Lung (tissue), 12 donors: ENCODE data around the gene FAM219B. TPM values are rescaled to one million over a fixed set of nuclear protein-coding genes. Genes with fewer than 3 reads are reported as not detected.

ENCODE experiments used
- ATAC-seq: fragments of 200-7000 bp; cut with Tn5 transposase; one replicate; pipeline ENCODE4 v1.9.1; 2020; ENCODE audit warnings: moderate number of reproducible peaks; ENCODE audit not compliant: insufficient read depth, low FRiP score
- DNase-seq, 3 donors: peaks; one replicate each; pipeline ENCODE4 v3.0.0-alpha.2; 2013 to 2017
- H3K27ac ChIP-seq, 2 donors: one replicate each; pipeline ENCODE4 v1.5.1; 2013; ENCODE audit warnings: mild to moderate bottlenecking in 2 of 2, moderate library complexity in 2 of 2, control low read depth in 1 of 2, inconsistent platforms in 1 of 2, low read depth in 1 of 2, low read length in 1 of 2
- H3K27me3 ChIP-seq, 3 donors: one replicate each; pipeline ENCODE4 v1.5.1; 2013; ENCODE audit warnings: low read length in 2 of 3; ENCODE audit not compliant: control insufficient read depth in 3 of 3, insufficient read depth in 3 of 3
- H3K36me3 ChIP-seq, 4 donors: one replicate each; pipeline ENCODE4 v1.5.1; 2013; ENCODE audit warnings: low read length in 4 of 4, mild to moderate bottlenecking in 1 of 4, moderate library complexity in 1 of 4; ENCODE audit not compliant: control insufficient read depth in 4 of 4, insufficient read depth in 4 of 4
- H3K4me1 ChIP-seq, 5 donors: one replicate each; pipeline ENCODE4 v1.5.1; 2013; ENCODE audit warnings: low read length in 5 of 5, mild to moderate bottlenecking in 2 of 5, moderate library complexity in 1 of 5; ENCODE audit not compliant: control insufficient read depth in 5 of 5, insufficient read depth in 5 of 5
- H3K4me3 ChIP-seq: one replicate; pipeline ENCODE4 v1.5.1; 2013; ENCODE audit warnings: mild to moderate bottlenecking, control low read depth, moderate library complexity
- H3K9ac ChIP-seq, 2 donors: one replicate each; pipeline ENCODE4 v1.5.1; 2013; ENCODE audit warnings: low read length in 2 of 2, control low read depth in 1 of 2; ENCODE audit not compliant: insufficient read depth in 1 of 2
- H3K9me3 ChIP-seq, 4 donors: one replicate each; pipeline ENCODE4 v1.5.1; 2013; ENCODE audit warnings: low read length in 3 of 4, mild to moderate bottlenecking in 1 of 4, moderate library complexity in 1 of 4; ENCODE audit not compliant: control insufficient read depth in 4 of 4, insufficient read depth in 3 of 4
- CTCF ChIP-seq: IDR thresholded peaks from 2 replicates; pipeline ENCODE4 v1.5.1; 2012; ENCODE audit warnings: mild to moderate bottlenecking; ENCODE audit errors: control extremely low read depth, extremely low read depth
- WGBS, 2 donors: extraction: QIAGEN DNeasy Blood & Tissue Kit; methylation state at CpG; one replicate each; pipeline ENCODE4 v1.1.7; 2013; 5-methylcytosine and 5-hydroxymethylcytosine counted together
- polyA plus RNA-seq, 2 donors: library from polyadenylated mRNA; stranded (reverse); fragments of 200-250 nt; gene quantifications; one replicate each; pipeline ENCODE4 v1.2.1, GENCODE V29; 2013
- total RNA-seq, 2 donors: library from RNA; depleted of rRNA in 1 of 2; stranded (reverse); fragments of >200 nt in 1 of 2; gene quantifications; one replicate each; pipeline ENCODE4 v1.2.1, GENCODE V29; 2014 to 2021
- donor health status: control.
- donor health status: control.
- donor health status: Bipolar disorder and iron deficiency.
- donor health status: healthy.
- donor health status: DM: yes; HTN: yes; CAD: no.

Gene FAM219B
- total and polyA plus RNA-seq, 4 donors = 32.4 to 88.4 (median 42.5) TPM

DNA sequence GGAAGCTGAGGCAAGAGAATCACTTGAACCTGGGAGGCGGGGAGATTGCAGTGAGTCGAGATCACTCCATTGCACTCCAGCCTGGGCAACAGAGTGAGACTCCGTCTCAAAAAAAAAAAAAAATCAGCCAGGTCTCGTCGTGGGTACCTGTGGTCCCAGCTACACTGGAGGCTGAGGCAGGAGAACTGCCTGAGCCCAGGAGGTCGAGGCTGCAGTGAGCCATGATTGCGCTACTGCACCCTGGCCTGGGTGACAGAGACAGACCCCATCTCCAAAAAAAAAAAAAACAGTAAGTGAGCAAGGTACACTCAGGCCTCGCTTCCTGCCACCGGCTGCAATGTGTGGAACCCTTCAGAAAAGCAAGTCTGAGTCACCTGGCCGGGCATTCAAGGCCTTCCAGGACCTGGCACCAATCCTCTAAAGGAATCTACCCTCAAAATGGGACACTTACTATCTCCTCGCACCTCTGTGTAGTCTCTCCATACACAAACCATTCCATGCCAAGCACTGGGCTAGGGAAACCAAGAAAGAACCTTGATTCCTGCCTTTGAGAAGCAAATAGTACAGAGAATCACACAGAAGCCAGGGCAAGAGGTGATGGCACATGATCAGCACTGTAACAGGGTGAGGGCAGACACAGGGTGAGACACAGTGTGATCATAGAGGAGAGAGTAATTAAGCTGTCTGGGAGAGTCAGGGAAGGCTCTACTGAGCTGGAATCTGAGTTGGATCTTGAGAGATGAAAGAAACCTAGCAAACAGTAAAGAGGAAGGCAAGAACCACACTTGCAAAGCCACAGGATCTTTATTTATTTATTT, 43.2 kb downstream of the FAM219B start:
- peaks cover 0 to 1% (median 0%) of the 10 kb centered on the region in 4 donors for H3K36me3 ChIP-seq
- ATAC-seq = no peak
- H3K27ac ChIP-seq = peak overlapping the region; percentile 34 to 35
- TF ChIP-seq CTCF = no peak
- H3K27me3 ChIP-seq = no peaks in the 10 kb centered on the region
- no peaks in the 10 kb centered on the region for H3K9me3 ChIP-seq
- no peak overlapping the region for H3K9ac ChIP-seq
- H3K4me1 ChIP-seq = peaks cover 0 to 20% (median 0%) of the 10 kb centered on the region in 5 donors
- H3K4me3 ChIP-seq = no peak overlapping the region
- 78 to 79% methylated on average over 11 of the region's 11 CpGs for WGBS, 2 donors
- no peak for DNase-seq

DNA sequence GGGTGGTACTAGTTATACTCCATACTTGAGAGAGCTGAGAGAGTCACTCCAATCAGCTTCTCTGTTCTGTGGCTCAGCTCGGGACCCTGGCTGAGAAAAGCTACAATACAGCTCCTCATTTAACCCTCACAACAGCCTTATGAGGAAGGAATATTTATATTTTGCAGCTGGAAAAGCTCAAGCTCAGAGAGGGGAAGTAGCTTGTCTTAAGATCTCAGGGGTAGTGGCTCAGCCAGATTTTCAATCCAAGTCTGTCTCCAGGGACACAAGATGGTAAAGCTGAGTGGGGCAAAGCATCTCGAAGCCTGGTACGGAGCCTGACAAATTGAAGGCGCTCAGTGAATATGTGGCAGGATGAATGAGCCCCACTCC, 48.3 kb downstream of the FAM219B start:
- no peaks in the 10 kb centered on the region for H3K9me3 ChIP-seq
- peaks cover 2 to 21% (median 5%) of the 10 kb centered on the region in 4 donors for H3K36me3 ChIP-seq
- ATAC-seq (no peak), DNase-seq (no peak)
- no peak overlapping the region for H3K9ac ChIP-seq
- no peak overlapping the region for H3K4me3 ChIP-seq
- H3K4me1 ChIP-seq = peaks cover 0 to 18% (median 6%) of the 10 kb centered on the region in 5 donors
- WGBS, 2 donors = 76 to 82% methylated on average over 4 of the region's 4 CpGs
- no peak overlapping the region for H3K27ac ChIP-seq
- no peaks in the 10 kb centered on the region for H3K27me3 ChIP-seq
- no peak for TF ChIP-seq CTCF

- no peaks in the 10 kb centered on the region for H3K9me3 ChIP-seq
- 64 to 71% methylated on average over 9 of the region's 9 CpGs for WGBS, 2 donors
- H3K4me1 ChIP-seq = peaks cover 0 to 18% (median 6%) of the 10 kb centered on the region in 5 donors
- peak overlapping the region in 1 of 2 donors; percentile 33 for H3K27ac ChIP-seq
- no peak for TF ChIP-seq CTCF
- peaks cover 3 to 25% (median 8%) of the 10 kb centered on the region in 4 donors for H3K36me3 ChIP-seq
- H3K9ac ChIP-seq = no peak overlapping the region
- H3K4me3 ChIP-seq = no peak overlapping the region
- no peak for ATAC-seq
- no peak for DNase-seq
- no peaks in the 10 kb centered on the region for H3K27me3 ChIP-seq
These were observed 48.8 kb downstream of the FAM219B start for GRCh38 chr15:74857671-74858368.
